ENCODE measurements around the gene SERINC4.
"Not testable (repeated sequence)": the region's sequence is repeated elsewhere in the genome, so short reads cannot be mapped to it uniquely, and the experiment has no call there.

The SERINC4 gene

GRCh38 chr15:43826508-43827341 lies 26.7 kb upstream of the SERINC4 start, which contains the start of gene WDR76:
WDR76 (plus strand) TSS chr15:43827002; CDS start chr15:43827033, 31 bp downstream.
- ChIA-PET POLR2A (interaction anchor here (1.9 kb wide), 1 partner anchor 50 kb away, joined by 5 read pairs; the partner anchor contains the start of gene ELL3), CTCF (no interaction called here)
- TF ChIP-seq L3MBTL2 (conservative IDR thresholded peaks at IDR 0.05) (peak; percentile 83), ZNF384 (IDR thresholded peaks at IDR 0.05) (no peak)
- peak; percentile 74 for DNase-seq (ENCODE audit: extremely low spot score)

DNA sequence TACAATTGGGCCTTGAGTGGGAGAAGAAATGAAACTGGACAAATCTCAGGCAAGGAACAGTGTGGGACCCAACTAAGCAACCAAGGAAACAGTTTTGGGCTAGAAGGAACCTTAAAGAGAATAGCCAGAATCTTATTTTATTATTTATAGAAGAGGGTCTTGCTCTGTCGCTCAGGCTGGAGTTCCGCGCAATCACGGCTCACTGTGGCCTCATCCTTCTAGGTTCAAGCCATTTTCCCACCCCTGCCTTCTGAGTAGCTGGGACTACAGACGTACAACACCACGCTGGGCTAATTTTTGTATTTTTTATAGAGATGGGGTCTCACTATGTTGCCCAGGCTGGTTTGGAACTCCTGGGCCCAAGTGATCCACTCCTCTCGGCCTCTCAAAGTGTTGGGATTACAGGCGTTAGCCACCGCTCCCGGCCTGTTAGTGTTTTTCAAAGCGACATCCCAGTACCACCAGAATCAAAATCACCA lies 26.0 kb upstream of the SERINC4 start:
- no peak for DNase-seq (ENCODE audit: extremely low spot score)
- ChIA-PET POLR2A (interaction anchor here (2.0 kb wide), 1 partner anchor 24 kb away, joined by 25 read pairs; the partner anchor contains the start of genes HYPK and SERINC4), CTCF (no interaction called here)
- TF ChIP-seq HDGF (IDR thresholded peaks at IDR 0.05; ENCODE audit: borderline replicate concordance) = no peak
- TF ChIP-seq ELF4 (IDR thresholded peaks at IDR 0.05) = no peak
- TF ChIP-seq L3MBTL2 (conservative IDR thresholded peaks at IDR 0.05) = no peak

DNA sequence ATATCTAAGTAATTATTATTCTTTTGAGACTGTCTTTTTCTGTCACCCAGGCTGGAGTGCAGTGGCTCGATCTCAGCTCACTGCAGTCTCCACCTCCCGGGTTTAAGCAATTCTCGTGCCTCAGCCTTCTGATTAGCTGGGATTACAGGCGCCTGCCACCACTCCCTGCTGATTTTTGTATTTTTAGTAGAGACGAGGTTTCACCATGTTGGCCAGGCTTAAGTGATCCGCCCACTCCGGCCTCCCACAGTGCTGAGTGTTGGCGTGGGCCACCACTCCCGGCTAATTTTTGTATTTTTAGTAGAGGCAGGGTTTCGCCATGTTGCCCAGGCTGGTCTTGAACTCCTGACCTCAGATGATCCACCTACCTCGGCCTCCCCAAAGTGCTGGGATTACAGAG lies 25.3 kb upstream of the SERINC4 start:
- DNase-seq (ENCODE audit: extremely low spot score); CTCF ChIA-PET: not testable (repeated sequence)
- POLR2A ChIA-PET = interaction anchor here (0.8 to 2.0 kb wide), 9 partner anchors 12 to 405 kb away, joined by 3 to 25 read pairs (median 5); partner anchors contain the start of genes ELL3, HYPK, SERF2 and SERINC4

DNA sequence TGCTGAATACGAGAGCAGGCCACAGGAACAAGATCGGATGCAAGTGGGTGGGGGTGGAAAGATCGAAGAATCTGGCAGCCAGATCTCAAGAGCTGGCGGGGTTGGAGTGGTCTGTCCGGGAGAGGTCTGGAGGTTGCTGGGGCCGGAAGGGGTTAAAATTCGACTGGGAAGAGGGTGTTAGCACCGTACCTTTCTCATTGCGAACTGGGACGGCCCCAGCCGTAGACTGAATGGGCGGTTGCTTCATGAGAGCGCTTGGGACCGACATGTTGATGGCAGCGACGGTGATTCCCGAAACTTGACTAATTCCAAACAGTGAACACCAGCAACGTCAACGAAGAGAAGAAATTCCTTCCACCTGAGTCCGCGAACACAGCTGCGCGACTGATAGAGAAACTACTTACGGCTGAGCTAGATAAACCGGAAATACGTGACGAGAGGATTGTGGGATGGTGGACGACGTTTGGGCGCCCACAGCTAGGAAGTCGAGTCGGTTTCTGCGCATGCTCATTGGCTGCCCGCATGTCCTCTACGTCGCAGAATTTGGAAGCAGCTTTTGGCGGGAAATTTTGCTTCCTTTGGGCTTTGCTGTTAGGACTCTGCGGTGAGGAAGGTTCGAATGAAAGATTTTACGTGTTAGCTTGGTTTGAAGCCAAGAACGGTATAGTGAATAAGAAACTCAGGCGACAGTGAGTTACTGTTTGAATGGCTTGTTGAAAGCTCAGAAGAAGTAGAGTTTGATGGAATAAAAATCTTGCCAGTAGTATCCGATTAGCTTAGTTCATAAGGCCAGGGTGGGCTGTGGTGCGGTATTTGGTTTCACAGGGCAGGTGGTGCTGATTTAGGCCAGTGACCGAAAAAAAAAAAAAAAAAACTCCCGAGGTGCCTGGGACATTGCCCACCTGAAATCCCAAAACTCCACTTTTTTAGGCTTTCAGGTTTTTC lies 24.6 kb upstream of the SERINC4 start, which contains the start of gene MFAP1:
Gene MFAP1 (minus strand): TSS at position 389 of the 945 bp plus-strand sequence. CDS start 121 bp downstream, at position 268.
- CTCF ChIA-PET = no interaction called here
- POLR2A ChIA-PET = interaction anchor here (0.6 to 2.0 kb wide), 15 partner anchors 12 to 713 kb away, joined by 3 to 25 read pairs (median 4); partner anchors contain the start of genes ELL3, HYPK, SERF2 and SERINC4
- DNase-seq (ENCODE audit: extremely low spot score) = peak; percentile 83
- TF ChIP-seq ARNT (IDR thresholded peaks at IDR 0.05) = no peak
- 0 out of 2 replicates have a peak, but pooled peaks have one; percentile 42 for TF ChIP-seq ELF4 (IDR thresholded peaks at IDR 0.05)
- TF ChIP-seq L3MBTL2 (conservative IDR thresholded peaks at IDR 0.05) = peak; percentile 99
- 0 out of 2 replicates have a peak, but pooled peaks have one; percentile 46 for TF ChIP-seq ZNF384 (IDR thresholded peaks at IDR 0.05)

- DNase-seq (ENCODE audit: extremely low spot score) = no peak
- CTCF ChIA-PET = interaction anchor here (0.7 kb wide), 1 partner anchor 22 kb away, joined by 4 read pairs; no protein-coding TSS in a partner anchor
- no peak for TF ChIP-seq PKNOX1 (IDR thresholded peaks at IDR 0.05)
- TF ChIP-seq FOXM1 (IDR thresholded peaks at IDR 0.05; ENCODE audit: borderline replicate concordance) = no peak
- no peak for TF ChIP-seq ELF4 (IDR thresholded peaks at IDR 0.05)
- TF ChIP-seq BHLHE40 (IDR thresholded peaks at IDR 0.05; ENCODE audit: borderline replicate concordance) = no peak
- TF ChIP-seq CTBP1 (IDR thresholded peaks at IDR 0.05; ENCODE audit: borderline replicate concordance) = no peak
- no peak for TF ChIP-seq FOXK2 (IDR thresholded peaks at IDR 0.05)
- TF ChIP-seq NFRKB (IDR thresholded peaks at IDR 0.05) = no peak
- TF ChIP-seq ARNT (IDR thresholded peaks at IDR 0.05) = no peak
- no peak for TF ChIP-seq SP1 (IDR thresholded peaks at IDR 0.05)
- no peak for TF ChIP-seq HDGF (IDR thresholded peaks at IDR 0.05; ENCODE audit: borderline replicate concordance)
- TF ChIP-seq L3MBTL2 (conservative IDR thresholded peaks at IDR 0.05) = no peak
- POLR2A ChIA-PET = interaction anchor here (1.0 kb wide), 1 partner anchor 21 kb away, joined by 7 read pairs; the partner anchor contains the start of genes HYPK and SERINC4
Measured at GRCh38 chr15:43821505-43821904, 21.5 kb upstream of the SERINC4 start.

DNA sequence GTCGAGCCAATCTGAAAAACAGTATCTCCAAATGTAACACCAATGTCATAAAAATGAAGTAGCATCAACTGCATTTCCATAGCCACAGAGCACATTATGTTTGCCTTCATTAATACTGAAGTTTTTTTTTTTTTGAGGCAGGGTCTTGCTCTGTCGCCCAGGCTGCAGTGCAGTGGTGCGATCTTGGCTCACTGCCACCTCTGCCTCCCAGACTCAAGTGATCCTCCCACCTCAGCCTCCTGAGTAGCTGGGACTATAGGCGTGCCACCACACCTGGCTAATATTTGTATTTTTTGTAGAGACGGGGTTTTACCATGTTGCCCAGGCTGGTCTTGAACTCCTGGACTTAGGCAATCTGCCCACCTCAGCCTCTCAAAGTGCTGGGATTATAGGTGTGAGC lies 15.0 kb upstream of the SERINC4 start:
- POLR2A ChIA-PET, CTCF ChIA-PET: not testable (repeated sequence)

GRCh38 chr15:43808960-43809678 lies 9.1 kb upstream of the SERINC4 start:
- POLR2A ChIA-PET = interaction anchor here (0.9 to 1.7 kb wide), 3 partner anchors 9 to 24 kb away, joined by 4 to 7 read pairs (median 6); partner anchors contain the start of genes HYPK, MFAP1 and SERINC4
- no peak for DNase-seq (ENCODE audit: extremely low spot score)
- TF ChIP-seq ARNT (IDR thresholded peaks at IDR 0.05) = no peak
- TF ChIP-seq LEF1 (IDR thresholded peaks at IDR 0.05; ENCODE audit: borderline replicate concordance) = no peak
- TF ChIP-seq HDGF (IDR thresholded peaks at IDR 0.05; ENCODE audit: borderline replicate concordance) = no peak
- TF ChIP-seq FOXM1 (IDR thresholded peaks at IDR 0.05; ENCODE audit: borderline replicate concordance) = no peak
- TF ChIP-seq CTBP1 (IDR thresholded peaks at IDR 0.05; ENCODE audit: borderline replicate concordance) = no peak
- no peak for TF ChIP-seq FOXA1 (IDR thresholded peaks at IDR 0.05)
- TF ChIP-seq SUZ12 (IDR thresholded peaks at IDR 0.05) = no peak
- TF ChIP-seq ELF4 (IDR thresholded peaks at IDR 0.05) = no peak
- no peak for TF ChIP-seq BHLHE40 (IDR thresholded peaks at IDR 0.05; ENCODE audit: borderline replicate concordance)
- no peak for TF ChIP-seq L3MBTL2 (conservative IDR thresholded peaks at IDR 0.05)
- no peak for TF ChIP-seq PKNOX1 (IDR thresholded peaks at IDR 0.05)
- TF ChIP-seq FOXK2 (IDR thresholded peaks at IDR 0.05) = no peak
- TF ChIP-seq SP1 (IDR thresholded peaks at IDR 0.05) = no peak
- no peak for TF ChIP-seq NFRKB (IDR thresholded peaks at IDR 0.05)
- TF ChIP-seq ZNF384 (IDR thresholded peaks at IDR 0.05) = no peak
- no peak for TF ChIP-seq TARDBP (IDR thresholded peaks at IDR 0.05)
- CTCF ChIA-PET = no interaction called here

More for the DNA sequence above, 15.0 kb upstream of the SERINC4 start:
- DNase-seq (ENCODE audit: extremely low spot score) = not testable (repeated sequence)

Data from HEK293T (cell line).